RPMI7951 (cell line): Measurements from ENCODE around the gene CATSPERB. TPM values are rescaled to one million over a fixed set of nuclear protein-coding genes. Genes with fewer than 3 reads are reported as not detected.
"Not testable (repeated sequence)": the region's sequence is repeated elsewhere in the genome, so short reads cannot be mapped to it uniquely, and the experiment has no call there.

Source experiments
- DNase-seq: peaks from one replicate; pipeline ENCODE4 v3.0.0-alpha.2; 2012; ENCODE audit warnings: low read depth
- total RNA-seq: library from RNA; depleted of rRNA; stranded (reverse); fragments of >200 nt; shearing (Covaris generic); gene quantifications from 2 replicates; pipeline ENCODE4 v1.2.3, GENCODE V29; 2014

The CATSPERB gene
- total RNA-seq, 1 experiment from 2014 or later: not detected

DNA sequence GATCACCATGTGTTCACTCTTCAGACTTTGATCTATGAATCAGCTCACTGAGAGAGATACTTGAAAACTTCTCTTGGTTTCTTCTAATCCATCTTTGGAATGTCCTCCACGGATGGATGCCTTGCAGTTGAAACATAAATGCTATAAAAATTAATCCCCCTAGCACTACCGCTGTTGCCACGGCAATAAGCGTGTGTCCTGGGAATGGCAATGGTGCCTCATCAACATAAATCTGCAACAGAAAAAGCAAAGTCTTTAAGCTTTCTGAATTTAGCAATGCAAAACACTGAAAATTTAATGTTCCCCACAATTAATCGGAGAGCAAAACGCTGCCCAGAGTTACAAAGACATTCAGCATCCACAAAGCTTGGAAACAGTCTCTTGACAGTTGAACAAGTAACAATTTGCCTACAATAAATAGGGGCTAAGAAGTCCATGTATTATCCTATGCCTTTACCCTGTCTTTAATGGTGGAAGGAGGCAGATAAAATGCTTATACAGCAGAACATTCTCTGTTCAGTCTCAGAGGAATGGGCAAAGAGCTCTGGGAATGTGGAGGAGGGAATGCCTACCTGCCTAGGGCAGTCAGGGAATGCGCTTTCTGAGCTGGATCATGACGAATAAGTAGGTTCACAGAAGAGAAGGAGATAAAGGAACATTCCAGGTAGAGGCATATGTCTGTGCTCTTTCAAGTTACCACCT, 150.9 kb downstream of the CATSPERB start:
- no peak for DNase-seq

DNA sequence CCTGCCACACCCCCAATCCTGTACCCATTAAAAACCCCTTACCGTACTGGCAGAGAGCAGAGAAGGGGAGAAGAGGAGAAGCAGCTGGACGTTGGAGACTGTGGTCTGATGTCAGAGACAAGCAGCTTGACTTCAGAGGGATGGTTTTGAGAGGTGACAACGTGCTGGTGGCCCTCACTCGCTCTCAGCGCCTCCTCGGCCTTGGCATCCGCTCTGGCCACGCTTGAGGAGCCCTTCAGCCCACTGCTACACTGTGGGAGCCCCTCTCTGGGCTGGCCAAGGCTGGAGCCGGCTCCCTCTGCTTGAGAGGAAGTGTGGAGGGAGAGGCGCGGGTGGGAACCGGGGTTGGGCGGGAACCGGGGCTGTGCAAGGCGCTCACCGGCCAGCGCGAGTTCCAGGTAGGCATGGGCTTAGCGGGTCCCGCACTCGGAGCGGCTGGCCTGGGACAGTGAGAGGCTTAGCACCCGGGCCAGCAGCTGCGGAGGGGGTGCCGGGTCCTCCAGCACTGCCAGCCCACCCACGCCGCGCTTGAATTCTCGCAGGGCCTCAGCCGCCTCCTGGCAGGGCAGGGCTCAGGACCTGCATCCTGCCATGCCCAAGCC, 154.2 kb downstream of the CATSPERB start:
- DNase-seq: no peak

DNA sequence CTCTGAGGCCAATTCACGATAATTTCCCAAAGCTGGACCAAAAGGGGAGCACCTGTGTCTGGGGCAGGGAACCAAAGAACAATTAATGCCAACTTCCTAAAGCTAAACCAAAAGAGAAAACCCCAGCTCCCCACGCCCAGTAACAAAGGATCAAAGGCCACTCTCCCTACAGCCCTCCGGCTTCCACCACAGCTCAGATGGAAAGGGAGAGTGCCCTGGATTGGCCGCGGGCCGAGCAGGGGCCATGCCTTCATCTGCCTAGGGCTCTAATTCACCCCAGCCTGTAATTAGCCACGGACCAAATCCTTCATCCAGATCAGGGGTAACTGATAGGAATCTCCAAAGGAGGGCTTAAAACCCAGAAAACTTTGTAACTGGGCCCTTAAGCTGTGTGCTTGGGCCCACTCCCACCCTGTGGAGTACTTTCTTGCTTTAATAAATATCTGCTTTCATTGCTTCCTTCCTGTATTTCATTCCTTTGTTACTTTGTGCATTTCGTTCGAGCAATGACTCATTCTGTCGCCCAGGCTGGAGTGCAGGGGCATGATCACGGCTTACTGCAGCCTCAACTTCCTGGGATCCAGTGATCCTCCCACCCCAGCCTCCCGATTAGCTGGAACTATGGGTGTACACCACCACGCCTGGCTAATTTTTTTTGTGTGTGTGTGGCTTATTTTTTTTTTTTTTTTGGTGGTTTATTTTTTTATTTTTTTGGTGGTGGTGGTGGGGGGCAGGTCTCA, 156.2 kb downstream of the CATSPERB start:
- peak; percentile 9 for DNase-seq

DNA sequence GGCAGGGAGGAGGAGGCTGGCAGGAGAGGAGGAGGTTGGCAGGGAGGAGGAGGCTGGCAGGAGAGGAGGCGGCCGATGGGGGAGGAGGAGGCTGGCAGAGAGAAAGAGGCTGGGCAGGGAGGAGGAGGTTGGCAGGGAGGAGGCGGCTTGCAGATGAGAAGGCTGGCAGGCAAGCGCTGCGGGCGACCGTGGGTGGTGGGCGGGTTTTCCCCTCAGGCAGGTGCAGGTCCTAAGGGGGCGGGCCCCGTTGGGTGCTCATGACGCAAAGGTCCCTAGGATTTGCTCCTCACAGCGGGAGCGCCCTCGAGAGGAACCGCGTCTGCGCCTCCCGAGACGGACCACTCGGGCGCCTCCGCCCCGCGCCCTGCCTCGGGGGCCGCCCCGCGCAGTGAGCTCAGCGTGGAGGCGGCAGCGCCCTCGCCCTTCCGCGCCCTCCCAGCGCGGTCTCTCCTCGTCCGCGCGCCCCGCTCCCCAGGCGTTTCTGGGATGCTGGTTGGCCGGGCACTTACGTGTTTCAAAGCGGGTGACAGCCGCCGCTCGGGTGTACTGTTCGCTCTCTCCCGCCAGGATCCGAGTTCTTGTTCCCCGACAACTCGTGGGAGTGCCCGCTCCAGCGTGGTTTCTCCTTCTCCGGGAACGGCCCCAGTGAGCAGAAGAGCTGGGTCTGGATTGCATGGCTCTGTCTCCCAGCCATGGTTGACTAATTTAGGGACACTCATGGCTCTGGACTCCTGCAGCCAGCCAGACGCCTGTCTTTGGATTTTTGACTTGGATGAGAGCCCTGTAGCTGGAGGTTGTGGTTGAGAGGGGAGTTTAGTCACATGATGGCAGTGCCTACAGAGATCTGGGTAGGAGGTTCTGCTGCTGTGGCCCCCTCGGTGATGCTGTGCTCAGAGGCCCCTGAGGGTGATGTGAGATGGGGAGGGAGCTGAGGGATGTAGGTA, 157.7 kb downstream of the CATSPERB start:
- peak; percentile 34 for DNase-seq

DNA sequence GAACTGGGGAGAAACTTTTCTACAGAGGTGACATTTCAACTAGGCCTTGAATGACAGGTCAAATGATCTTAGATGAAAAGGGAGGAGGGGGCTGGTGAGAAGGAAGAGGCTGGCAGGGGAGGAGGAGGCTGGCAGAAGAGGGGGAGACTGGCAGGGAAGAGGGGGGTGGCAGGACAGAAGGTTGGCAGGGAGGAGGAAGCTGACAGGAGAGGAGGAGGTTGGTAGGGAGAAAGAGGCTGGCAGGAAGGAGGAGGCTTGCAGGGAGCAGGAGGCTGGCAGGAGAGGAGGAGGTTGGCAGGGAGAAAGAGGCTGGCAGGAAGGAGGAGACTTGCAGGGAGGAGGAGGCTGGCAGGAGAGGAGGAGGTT, 158.4 kb downstream of the CATSPERB start:
- DNase-seq: no peak

DNA sequence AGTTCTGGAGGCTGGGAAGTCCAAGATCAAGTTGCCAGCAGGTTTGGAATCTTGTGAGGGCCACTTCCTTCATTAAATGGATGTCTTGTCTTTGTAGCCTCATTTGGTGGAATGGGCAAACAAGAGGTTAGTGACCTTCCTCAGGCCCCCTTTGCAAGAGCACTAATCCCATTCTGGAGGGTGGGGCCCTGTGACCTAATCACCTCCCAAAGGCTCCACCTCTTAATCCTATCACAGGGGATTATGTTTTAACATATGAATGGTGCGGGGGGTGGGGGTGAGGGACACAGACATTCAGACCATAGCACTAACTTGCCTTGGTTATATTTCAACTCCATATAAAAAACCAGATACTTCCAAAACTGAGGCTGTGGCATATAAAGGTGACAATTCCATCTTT, 161.9 kb downstream of the CATSPERB start:
- no peak for DNase-seq

DNA sequence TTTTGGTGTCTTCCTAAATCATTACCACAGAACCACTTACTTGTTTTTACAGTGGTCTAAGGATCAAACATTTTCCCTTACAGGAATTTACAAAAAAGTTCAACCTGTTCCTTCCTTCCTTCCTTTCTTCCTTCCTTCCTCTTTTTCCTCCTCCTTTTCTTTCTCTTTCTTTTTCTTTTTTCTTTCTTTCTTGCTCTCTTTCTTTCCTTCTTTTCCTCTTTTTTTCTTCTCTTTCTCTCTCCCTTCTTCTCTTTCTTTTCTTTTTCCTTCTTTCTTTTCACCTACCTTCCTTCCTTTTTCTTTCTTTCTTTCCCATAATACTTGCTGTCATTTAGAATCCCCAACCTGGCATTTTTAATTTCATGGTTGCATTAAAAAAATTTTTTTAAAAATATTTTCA, 162.6 kb downstream of the CATSPERB start:
- DNase-seq: no peak

DNA sequence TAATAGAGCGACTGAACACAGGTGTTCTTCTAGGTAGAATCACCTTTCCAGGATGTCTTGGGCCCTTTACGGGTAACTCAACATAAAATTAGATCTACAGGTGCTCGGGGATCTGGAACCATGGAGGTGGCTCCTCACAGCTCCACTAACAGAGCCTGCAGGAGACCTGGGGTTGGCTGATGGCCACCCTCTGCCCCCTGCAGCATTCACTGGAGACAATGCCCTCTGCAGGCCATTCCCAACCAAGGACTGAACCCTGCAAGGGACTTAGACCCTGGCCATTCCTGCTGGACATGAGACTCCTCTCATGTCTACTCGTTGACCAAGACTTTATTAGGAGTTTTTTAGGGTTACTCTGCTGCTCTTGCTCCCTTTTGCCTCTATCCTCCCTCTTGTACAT, 163.3 kb downstream of the CATSPERB start:
- DNase-seq: no peak

DNA sequence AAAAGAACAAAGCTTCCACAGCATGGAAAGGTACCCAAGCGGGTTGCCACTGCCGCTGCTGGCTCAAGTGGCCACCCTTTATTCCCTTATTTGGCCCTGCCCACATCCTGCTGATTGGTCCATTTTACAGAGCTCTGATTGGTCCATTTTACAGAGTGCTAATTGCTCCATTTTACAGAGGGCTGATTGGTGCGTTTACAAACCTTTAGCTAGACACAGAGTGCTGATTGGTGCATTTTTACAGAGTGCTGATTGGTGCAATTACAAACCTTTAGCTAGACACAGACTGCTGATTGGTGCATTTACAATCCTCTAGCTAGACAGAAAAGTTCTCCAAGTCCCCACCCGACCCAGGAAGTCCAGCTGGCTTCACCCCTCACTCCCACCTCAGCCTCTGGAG, 164.1 kb downstream of the CATSPERB start:
- DNase-seq: not testable (repeated sequence)

DNA sequence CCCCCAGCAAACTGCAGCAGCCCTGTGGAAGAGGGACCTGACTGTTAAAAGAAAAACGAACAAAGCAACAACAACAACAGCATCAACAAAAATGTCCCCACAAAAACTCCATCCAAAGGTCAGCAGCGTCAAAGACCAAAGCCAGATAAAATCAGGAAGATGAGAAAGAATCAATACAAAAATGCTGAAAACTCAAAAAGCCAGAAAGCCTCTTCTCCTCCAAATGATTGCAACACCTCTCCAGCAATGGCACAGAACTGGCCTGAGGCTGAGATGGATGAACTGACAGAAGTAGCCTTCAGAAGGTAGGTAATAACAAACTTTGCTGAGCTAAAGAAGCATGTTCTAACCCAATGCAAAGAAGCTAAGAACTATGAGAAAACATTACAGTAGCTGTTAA, 176.4 kb downstream of the CATSPERB start:
- no peak for DNase-seq

DNA sequence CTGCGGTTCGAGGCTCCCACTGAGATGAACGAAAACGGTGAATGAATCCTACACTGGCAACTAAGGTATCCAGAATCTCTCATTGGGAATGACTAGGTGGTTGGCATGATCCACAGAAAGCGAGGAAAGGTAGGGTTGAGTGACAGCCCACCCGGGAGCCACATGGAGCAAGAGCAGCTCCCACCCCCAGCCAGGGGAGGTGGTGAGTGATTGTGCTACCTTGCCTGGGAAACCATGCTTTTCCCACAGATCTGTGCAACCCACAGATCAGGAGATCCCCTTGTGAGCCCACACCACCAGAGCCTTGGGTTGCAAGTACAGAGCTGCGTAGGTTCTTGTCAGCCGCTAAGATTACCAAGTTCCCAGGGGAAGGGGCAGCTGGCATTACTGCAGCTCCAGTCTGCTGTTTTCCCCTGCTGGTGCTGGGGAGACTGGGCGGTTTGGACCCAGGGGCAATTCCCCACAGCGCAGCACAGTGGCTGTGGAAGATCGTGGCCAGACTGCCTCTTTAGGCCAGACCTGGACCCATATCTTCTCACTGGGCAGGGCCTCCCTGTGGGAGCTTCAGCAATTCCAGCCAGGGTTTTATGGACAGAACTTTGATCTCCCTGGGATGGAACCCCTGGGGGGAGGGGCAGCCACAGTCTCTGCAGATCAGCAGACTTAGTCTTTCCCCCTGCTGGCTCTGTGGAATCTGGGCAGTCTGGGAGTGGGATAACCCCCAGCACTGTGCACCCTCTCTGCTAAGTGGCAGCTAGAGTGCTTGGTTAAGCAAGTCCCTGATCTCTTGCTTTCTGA, 177.2 kb downstream of the CATSPERB start:
- no peak for DNase-seq

DNA sequence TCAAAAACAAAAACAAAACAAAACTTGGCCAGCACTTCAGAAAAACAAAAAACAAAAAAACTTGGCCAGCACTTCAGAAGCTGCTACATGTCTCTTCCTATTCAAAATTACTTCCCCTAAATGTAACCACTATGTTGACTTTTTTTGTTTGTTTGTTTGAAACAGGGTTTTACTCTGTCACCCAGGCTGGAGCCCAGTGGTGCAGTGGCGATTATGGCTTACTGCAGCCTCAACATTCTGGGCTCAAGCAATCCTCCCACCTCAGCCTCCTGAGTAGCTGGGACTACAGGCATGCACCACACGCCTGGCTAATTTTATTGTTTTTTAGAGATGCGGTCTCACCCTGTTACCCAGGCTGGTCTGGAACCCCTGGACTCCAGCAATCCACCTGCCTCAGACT, 183.8 kb downstream of the CATSPERB start:
- no peak for DNase-seq

DNA sequence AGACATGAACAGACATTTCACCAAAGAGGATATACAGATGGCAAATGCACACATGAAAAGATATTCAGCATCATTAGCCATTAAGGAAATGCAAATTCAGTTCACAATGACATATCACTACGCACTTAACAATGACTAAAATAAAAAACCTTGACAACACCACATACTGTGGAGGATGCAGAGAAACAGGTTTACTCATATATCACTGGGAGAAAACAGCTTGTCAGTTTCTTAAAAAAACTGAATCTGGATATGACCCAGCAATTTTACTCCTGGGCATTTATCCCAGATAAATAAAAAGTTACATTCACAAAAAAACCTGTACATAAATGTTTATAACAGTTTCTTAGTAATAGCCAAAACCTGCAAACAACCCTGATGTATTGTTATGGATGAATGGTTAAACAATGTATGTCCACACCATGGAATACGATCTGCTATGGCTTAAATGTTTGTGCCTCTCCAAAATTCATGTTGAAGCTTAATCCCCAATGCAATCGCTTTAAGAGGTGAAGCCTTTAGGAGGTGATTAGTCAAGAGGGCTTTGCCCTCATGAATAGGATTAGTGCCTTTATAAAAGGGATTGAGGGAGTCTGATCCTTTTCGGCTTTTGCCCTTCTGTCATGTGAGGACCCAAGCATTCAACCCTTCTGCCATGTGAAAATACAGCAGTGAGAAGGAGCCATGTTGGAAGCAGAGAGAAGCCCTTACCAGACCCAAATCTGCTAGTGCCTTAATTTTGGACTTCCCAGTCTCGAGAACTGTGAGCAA, 185.8 kb downstream of the CATSPERB start:
- DNase-seq: no peak

DNA sequence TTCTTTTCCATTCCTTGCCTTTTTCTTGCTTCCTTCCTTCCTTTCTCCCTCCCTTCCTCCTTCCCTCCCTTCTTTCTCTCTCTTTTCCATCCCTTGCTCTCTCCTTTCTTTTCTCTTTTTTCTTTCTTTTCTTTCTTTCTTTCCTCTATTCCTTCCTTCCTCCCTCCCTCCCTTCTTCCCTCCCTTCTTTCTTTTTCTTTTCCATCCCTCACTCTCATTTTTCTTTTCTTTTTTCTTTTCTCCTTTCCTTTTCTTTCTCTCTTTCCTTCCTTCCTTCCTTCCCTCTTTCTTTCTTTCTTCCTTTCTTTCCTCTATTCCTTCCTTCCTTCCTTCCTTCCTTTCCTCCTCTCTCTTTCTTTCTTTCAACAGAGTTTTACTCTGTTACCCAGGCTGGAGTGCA, 186.7 kb downstream of the CATSPERB start:
- DNase-seq: no peak

DNA sequence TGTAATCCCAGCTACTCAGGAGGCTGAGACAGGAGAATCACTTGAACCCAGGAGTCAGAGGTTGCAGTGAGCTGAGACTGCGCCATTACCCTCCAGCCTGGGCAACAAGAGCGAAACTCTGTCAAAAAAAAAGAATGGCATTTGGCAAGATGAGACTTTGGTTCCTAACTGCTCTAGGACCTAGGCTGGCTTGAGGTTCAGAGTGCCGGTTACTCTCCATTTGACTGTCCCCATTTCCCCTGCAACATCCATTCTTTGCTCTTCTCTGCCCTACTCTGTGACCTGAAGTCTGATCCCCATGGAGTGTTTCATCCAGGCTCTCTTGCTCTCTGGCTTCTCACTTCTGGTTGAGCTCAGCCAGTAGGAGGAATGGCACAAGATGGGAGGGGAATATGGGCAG, 195.6 kb downstream of the CATSPERB start:
- no peak for DNase-seq

DNA sequence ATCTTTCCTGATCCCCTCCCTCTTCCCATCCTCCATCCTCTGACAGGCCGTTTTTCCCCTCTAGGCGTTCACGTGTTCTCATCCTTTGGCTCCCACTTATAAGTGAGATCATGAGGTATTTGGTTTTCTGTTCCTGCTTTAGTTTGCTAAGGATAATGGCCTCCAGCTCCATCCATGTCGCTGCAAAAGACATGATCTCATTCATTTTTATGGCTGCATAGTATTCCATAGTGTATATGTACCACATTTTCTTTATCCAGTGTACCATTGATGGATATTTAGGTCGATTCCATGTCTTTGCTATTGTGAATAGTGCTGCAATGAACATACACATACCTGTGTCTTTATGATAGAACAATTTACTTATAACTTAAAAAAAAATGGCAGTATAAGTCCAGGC, 197.8 kb downstream of the CATSPERB start:
- not testable (repeated sequence) for DNase-seq

DNA sequence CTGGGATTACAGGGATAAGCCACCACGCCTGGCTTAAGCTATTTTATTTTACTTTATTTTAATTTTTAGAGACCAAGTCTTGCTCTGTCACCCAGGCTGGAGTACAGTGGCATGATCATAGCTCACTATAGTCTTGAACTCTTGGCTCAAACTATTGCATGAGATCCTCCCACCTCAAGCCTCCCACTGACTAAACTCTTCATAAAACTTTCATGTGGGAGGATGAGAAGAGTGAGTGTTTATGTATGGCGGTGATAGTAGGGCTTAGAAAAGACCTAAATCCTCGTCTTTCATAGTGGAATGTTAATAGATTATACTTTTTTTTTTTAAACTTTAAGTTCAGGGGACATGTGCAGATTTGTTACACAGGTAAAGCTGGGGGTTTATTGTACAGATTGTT, 198.3 kb downstream of the CATSPERB start:
- DNase-seq: no peak
